ENCODE data around the gene MED15. TPM values are rescaled to one million over a fixed set of nuclear protein-coding genes. Genes with fewer than 3 reads are reported as not detected.

Gene MED15
- total and polyA plus RNA-seq, 10 of the 15 experiments (the other 5 are each of a cell fraction or from before 2014, with no cell fraction given) = 1.4 to 75.2 (median 26.9) TPM

- no peaks in the 10 kb centered on the region for H3K9me3 ChIP-seq (replicated peaks; ENCODE audit: control insufficient read depth, insufficient read depth, low read length)
- no peak overlapping the region for H2AFZ ChIP-seq (ENCODE audit: control insufficient read depth, low read depth, low read length)
- intact Hi-C loops (cut with micrococcal nuclease; ENCODE audit: unreplicated experiment) = no loop called here
- no peaks in the 10 kb centered on the region for H3K27me3 ChIP-seq (replicated peaks in 1 of 2; ENCODE audit: control insufficient read depth in 2 of 2, insufficient read depth in 2 of 2, low read length in 1 of 2)
- H4K20me1 ChIP-seq (ENCODE audit: control insufficient read depth, insufficient read depth) = no peaks in the 10 kb centered on the region; the same call in 1 of the 2 replicates
- no peaks in the 10 kb centered on the region; the same call in 1 of the 2 replicates for H3K4me1 ChIP-seq (ENCODE audit: control insufficient read depth, insufficient read depth, low read length)
- no peak for DNase-seq (ENCODE audit: low read depth, low spot score)
- no peak for ATAC-seq
- H3K79me2 ChIP-seq (ENCODE audit: control insufficient read depth, insufficient read depth, low read length) = no peaks in the 10 kb centered on the region
- WGBS (ENCODE audit: insufficient coverage, insufficient replicate concordance, low lambda C conversion rate, missing lambda C conversion rate) = 94% methylated on average over 4 of the region's 4 CpGs
- no peak overlapping the region for H3K4me3 ChIP-seq
- ChIA-PET SMC1A (ENCODE audit: uncharacterized antibody, unreplicated experiment) (interaction anchor here (2.4 kb wide), 1 partner anchor 9 kb away, joined by 5 read pairs; no protein-coding TSS in a partner anchor), CTCF (interaction anchor here (0.6 to 0.7 kb wide), 4 partner anchors 8 to 254 kb away, joined by 3 read pairs; no protein-coding TSS in a partner anchor), RAD21 (ENCODE audit: unreplicated experiment) (no interaction called here), POLR2A (no interaction called here)
- H3K27ac ChIP-seq (ENCODE audit: control insufficient read depth, insufficient read depth) = no peak overlapping the region
- no TSS peak for BruUV-seq (replicated peaks)
- H3K4me2 ChIP-seq (ENCODE audit: control insufficient read depth, insufficient read depth) = no peak overlapping the region
- no peaks in the 10 kb centered on the region; a peak in 2 of 4 replicates for H3K36me3 ChIP-seq (ENCODE audit: control insufficient read depth in 2 of 2, insufficient read depth in 2 of 2, low read length in 1 of 2)
- no peak overlapping the region for H3K9ac ChIP-seq (ENCODE audit: control insufficient read depth, insufficient read depth, low read length)
- in situ Hi-C loops (cut with MboI) = no loop called here
- no peak for TF ChIP-seq RBBP5 (conservative IDR thresholded peaks at IDR 0.05)
- TF ChIP-seq REST (IDR thresholded peaks at IDR 0.05; ENCODE audit: low read depth, low read length) = no peak
- no peak for FAIRE-seq
These were observed 22.3 kb upstream of the MED15 start for GRCh38 chr22:20484948-20485683.

GRCh38 chr22:20486229-20486628, 21.2 kb upstream of the MED15 start:
- ChIA-PET SMC1A (ENCODE audit: uncharacterized antibody, unreplicated experiment) (no interaction called here), CTCF (no interaction called here), RAD21 (ENCODE audit: unreplicated experiment) (no interaction called here), POLR2A (no interaction called here)
- in situ Hi-C loops (cut with MboI) (no loop called here), intact Hi-C loops (cut with micrococcal nuclease; ENCODE audit: unreplicated experiment) (no loop called here)
- H2AFZ ChIP-seq (ENCODE audit: control insufficient read depth, low read depth, low read length) = no peak overlapping the region
- no peak overlapping the region for H3K4me3 ChIP-seq
- H3K4me2 ChIP-seq (ENCODE audit: control insufficient read depth, insufficient read depth) = no peak overlapping the region
- H3K9me3 ChIP-seq (replicated peaks; ENCODE audit: control insufficient read depth, insufficient read depth, low read length) = no peaks in the 10 kb centered on the region
- no peaks in the 10 kb centered on the region; the same call in 1 of the 2 replicates for H3K4me1 ChIP-seq (ENCODE audit: control insufficient read depth, insufficient read depth, low read length)
- DNase-seq (ENCODE audit: low read depth, low spot score) (no peak), ATAC-seq (no peak), FAIRE-seq (no peak)
- no peak overlapping the region for H3K27ac ChIP-seq (ENCODE audit: control insufficient read depth, insufficient read depth)
- BruUV-seq (replicated peaks) = no TSS peak
- WGBS (ENCODE audit: insufficient coverage, insufficient replicate concordance, low lambda C conversion rate, missing lambda C conversion rate) = 94% methylated on average over 2 of the region's 2 CpGs
- TF ChIP-seq ZBTB33 (IDR thresholded peaks at IDR 0.05) (no peak), SRF (IDR thresholded peaks at IDR 0.05; ENCODE audit: low read depth in 2 of 2, low read length in 2 of 2) (no peak), GABPA (IDR thresholded peaks at IDR 0.05; ENCODE audit: low read depth) (no peak), POLR2AphosphoS5 (IDR thresholded peaks at IDR 0.05; ENCODE audit: low read length) (no peak), IKZF2 (IDR thresholded peaks at IDR 0.05) (no peak), RAD51 (IDR thresholded peaks at IDR 0.05) (no peak), ELK1 (IDR thresholded peaks at IDR 0.05; ENCODE audit: low read depth, low read length) (no peak)
- H3K79me2 ChIP-seq (ENCODE audit: control insufficient read depth, insufficient read depth, low read length) = no peaks in the 10 kb centered on the region
- no peaks in the 10 kb centered on the region for H3K27me3 ChIP-seq (replicated peaks in 1 of 2; ENCODE audit: control insufficient read depth in 2 of 2, insufficient read depth in 2 of 2, low read length in 1 of 2)
- no peaks in the 10 kb centered on the region; a peak in 2 of 4 replicates for H3K36me3 ChIP-seq (ENCODE audit: control insufficient read depth in 2 of 2, insufficient read depth in 2 of 2, low read length in 1 of 2)
- no peaks in the 10 kb centered on the region; the same call in 1 of the 2 replicates for H4K20me1 ChIP-seq (ENCODE audit: control insufficient read depth, insufficient read depth)
- H3K9ac ChIP-seq (ENCODE audit: control insufficient read depth, insufficient read depth, low read length) = no peak overlapping the region

Data from GM12878 (cell line).